ENCODE results near the gene GUCY2F.

Gene GUCY2F

DNA sequence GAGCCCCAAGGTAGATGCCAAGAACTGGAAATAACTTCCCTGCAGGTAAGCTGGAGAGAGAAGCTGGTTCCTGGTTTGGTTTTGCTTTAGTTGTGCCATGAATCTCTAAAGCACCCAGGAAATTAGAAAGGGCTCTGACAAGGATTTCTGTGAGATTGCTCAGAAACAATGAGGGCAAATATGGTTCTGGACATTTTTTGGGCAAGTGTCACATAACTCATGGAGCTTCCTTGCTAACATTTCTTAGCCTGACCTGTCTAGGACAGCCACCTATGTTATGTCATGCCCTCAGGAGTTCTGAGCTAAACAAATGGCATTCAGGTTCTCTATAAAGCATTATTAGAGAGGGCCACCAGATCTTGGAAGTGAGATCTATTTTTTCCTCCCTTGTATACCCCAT lies 131.8 kb downstream of the GUCY2F start:
- no peak overlapping the region for H3K4me3 ChIP-seq (replicated peaks in 1 of 2; ENCODE audit: low read depth in 2 of 2, low read length in 2 of 2)
- DNase-seq (ENCODE audit: low read depth in 2 of 2): no peak
- TF ChIP-seq, protein P1, sequence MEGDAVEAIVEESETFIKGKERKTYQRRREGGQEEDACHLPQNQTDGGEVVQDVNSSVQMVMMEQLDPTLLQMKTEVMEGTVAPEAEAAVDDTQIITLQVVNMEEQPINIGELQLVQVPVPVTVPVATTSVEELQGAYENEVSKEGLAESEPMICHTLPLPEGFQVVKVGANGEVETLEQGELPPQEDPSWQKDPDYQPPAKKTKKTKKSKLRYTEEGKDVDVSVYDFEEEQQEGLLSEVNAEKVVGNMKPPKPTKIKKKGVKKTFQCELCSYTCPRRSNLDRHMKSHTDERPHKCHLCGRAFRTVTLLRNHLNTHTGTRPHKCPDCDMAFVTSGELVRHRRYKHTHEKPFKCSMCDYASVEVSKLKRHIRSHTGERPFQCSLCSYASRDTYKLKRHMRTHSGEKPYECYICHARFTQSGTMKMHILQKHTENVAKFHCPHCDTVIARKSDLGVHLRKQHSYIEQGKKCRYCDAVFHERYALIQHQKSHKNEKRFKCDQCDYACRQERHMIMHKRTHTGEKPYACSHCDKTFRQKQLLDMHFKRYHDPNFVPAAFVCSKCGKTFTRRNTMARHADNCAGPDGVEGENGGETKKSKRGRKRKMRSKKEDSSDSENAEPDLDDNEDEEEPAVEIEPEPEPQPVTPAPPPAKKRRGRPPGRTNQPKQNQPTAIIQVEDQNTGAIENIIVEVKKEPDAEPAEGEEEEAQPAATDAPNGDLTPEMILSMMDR (IDR thresholded peaks at IDR 0.05; ENCODE audit: low read depth, low read length): no peak

DNA sequence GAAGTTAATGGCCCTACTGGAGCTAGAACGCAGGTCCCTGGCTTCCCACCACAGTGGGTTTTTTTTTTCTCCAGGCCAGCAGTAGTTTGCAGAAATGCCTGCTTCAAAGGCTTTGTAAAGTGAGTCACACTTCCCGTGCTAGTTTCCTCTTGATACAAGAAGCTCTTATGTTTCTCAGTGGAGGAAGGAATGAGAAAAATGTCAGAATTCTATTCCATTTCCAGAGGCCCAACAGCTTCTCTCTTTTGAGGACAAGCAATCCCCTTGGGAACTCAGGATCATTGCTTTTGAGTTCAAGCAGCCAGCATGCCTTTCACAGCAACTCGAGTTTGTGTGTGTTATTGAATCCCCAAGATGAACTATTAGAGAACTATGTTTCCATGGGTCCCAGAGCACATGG lies 134.3 kb downstream of the GUCY2F start:
- peak; percentile 79 to 84 for DNase-seq (ENCODE audit: low read depth in 2 of 2)
- TF ChIP-seq, protein P1 (IDR thresholded peaks at IDR 0.05; ENCODE audit: low read depth, low read length): no peak
- H3K4me3 ChIP-seq (replicated peaks in 1 of 2; ENCODE audit: low read depth in 2 of 2, low read length in 2 of 2): no peak overlapping the region

DNA sequence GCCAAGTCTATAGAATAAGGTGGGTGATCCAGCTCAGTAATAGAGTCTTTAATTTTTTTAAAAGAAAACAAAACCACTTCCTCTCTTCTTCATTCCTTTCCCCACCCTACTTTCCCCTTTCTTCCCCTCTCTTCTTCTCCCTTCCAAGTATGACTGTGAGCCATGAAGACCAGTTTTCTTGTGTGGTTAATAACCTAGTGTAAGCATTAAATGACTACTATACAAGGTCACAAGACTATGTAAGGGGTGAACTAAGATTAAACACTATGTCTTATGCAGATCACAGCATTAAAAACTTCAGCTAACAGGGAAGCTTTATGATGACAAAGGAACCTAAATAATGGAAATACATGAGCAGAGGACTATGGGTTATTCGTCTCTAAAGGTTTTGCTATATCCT lies 135.4 kb downstream of the GUCY2F start:
- TF ChIP-seq, protein P1 (IDR thresholded peaks at IDR 0.05; ENCODE audit: low read depth, low read length): no peak
- no peak for DNase-seq (ENCODE audit: low read depth in 2 of 2)
- no peak overlapping the region for H3K4me3 ChIP-seq (replicated peaks in 1 of 2; ENCODE audit: low read depth in 2 of 2, low read length in 2 of 2)

DNA sequence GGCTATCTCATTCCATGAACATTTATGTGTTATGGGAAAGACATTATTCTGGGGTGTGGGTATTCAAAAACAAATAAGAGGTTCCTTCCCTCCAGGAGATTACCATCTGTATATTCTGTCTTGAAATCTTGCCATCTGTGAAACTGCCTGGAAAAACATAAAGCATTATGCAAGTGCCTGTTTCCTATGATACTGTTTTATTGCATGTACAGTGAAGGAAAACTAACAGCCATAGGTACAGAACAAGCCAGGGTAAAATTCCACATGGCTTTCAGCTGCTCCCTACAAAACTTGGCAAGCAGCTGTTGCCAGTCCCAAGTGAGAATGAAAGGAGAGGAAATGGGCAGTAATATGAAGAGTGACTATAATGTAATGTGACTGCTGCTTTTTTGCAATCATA lies 136.0 kb downstream of the GUCY2F start:
- H3K4me3 ChIP-seq (replicated peaks in 1 of 2; ENCODE audit: low read depth in 2 of 2, low read length in 2 of 2): no peak overlapping the region
- DNase-seq (ENCODE audit: low read depth in 2 of 2): peak in 1 of 2 donors; percentile 26
- TF ChIP-seq, protein P1 (IDR thresholded peaks at IDR 0.05; ENCODE audit: low read depth, low read length): no peak

DNA sequence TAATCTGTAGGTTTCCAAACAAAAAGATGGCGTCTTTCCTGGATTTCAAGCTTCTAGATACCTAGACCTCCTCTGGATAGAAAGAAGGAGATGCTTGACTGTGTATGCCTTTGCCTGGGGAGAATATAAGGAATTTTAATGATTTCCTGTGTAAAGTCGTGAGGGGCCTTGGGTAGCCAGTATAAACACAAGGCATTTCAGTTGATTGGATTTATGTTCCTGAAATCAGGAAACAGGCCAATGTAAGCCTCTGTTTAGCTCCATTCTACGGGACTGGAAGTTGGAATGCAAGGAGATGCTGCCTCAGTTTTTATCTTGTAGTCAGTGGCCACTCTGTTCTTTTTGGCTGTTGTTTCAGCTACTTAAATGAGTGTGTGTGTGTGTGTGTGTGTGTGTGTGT lies 137.2 kb downstream of the GUCY2F start:
- TF ChIP-seq, protein P1 (IDR thresholded peaks at IDR 0.05; ENCODE audit: low read depth, low read length): no peak
- DNase-seq (ENCODE audit: low read depth in 2 of 2): no peak
- H3K4me3 ChIP-seq (replicated peaks in 1 of 2; ENCODE audit: low read depth in 2 of 2, low read length in 2 of 2): no peak overlapping the region

DNA sequence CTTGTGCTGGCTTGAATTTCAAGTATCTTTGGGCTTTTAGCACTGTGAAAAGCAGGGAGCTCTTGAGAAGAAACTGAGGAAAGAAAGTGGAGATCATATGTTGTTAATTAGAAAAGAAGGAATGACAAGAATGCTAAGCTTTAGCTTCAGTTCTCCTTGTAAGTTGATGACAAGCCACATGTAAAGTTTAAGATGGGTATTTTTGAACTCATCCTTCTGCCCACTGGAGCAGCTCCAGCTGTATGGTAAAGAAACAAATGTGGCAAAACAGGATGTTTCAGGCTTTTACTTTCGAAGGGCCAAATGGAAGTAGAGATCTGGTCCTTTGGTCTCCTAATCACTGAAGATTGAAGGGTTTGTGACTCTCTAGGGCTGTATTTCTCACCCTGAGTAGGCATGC lies 137.8 kb downstream of the GUCY2F start:
- TF ChIP-seq, protein P1 (IDR thresholded peaks at IDR 0.05; ENCODE audit: low read depth, low read length): no peak
- no peak overlapping the region for H3K4me3 ChIP-seq (replicated peaks in 1 of 2; ENCODE audit: low read depth in 2 of 2, low read length in 2 of 2)
- DNase-seq (ENCODE audit: low read depth in 2 of 2): no peak

DNA sequence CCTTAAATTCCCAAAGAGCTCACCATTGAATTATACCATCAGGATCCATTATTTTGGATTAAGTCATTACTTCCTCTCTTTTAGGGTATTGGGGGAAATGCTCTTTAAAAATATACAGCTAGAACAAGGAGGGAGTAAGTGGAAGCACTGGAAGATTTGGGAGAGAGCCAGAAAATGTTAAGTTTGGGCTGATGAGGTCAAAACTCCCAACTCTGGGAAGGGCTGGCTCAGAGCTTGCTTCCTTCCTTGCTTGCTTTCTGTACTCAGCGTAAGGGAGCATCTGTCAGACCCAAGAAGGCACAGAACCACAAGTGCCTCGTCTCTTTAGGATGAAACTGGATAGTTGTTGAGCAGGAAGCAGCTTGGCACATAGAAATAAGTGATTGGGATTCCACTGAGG lies 138.2 kb downstream of the GUCY2F start:
- TF ChIP-seq, protein P1 (IDR thresholded peaks at IDR 0.05; ENCODE audit: low read depth, low read length): no peak
- H3K4me3 ChIP-seq (replicated peaks in 1 of 2; ENCODE audit: low read depth in 2 of 2, low read length in 2 of 2): no peak overlapping the region
- no peak for DNase-seq (ENCODE audit: low read depth in 2 of 2)

Data from cardiac fibroblast (primary cell).